Heart left ventricle (tissue), 16 donors: Measurements from ENCODE around the gene ZNF474. TPM values are rescaled to one million over a fixed set of nuclear protein-coding genes. Genes with fewer than 3 reads are reported as not detected.

Source experiments
- ATAC-seq, 4 donors: fragments of 200-7000 bp; cut with Tn5 transposase; one replicate each; pipeline ENCODE4 v1.9.1; 2020 to 2022; ENCODE audit warnings: moderate library complexity in 4 of 4, mild to moderate bottlenecking in 3 of 4, moderate number of reproducible peaks in 1 of 4
- DNase-seq, 5 donors: peaks; one replicate each; pipeline ENCODE4 v3.0.0-alpha.2; 2020
- H3K27ac ChIP-seq, 12 donors: fragments of 200-600 bp; sonication (generic) in 4 of 12; one replicate each; pipeline versions ENCODE4 v1.5.0 to v1.8.0; 2016 to 2022; ENCODE audit warnings: mild to moderate bottlenecking in 2 of 12
- H3K27me3 ChIP-seq, 9 donors: fragments of 200-600 bp; sonication (generic) in 2 of 9; one replicate each; pipeline versions ENCODE4 v1.5.1 to v1.8.0; 2016 to 2022; ENCODE audit warnings: mild to moderate bottlenecking in 3 of 9
- H3K36me3 ChIP-seq, 9 donors: fragments of 200-600 bp; sonication (generic) in 2 of 9; one replicate each; pipeline versions ENCODE4 v1.5.0 to v1.8.0; 2018 to 2022; ENCODE audit warnings: mild to moderate bottlenecking in 2 of 9
- H3K4me1 ChIP-seq, 12 donors: fragments of 200-600 bp; sonication (generic) in 4 of 12; one replicate each; pipeline versions ENCODE4 v1.5.0 to v1.8.0; 2016 to 2022; ENCODE audit warnings: mild to moderate bottlenecking in 3 of 12
- H3K4me3 ChIP-seq, 12 donors: fragments of 200-600 bp; sonication (generic) in 4 of 12; one replicate each; pipeline versions ENCODE4 v1.5.0 to v1.8.0; 2017 to 2022; ENCODE audit warnings: mild to moderate bottlenecking in 9 of 12, moderate library complexity in 4 of 12
- H3K9me3 ChIP-seq, 12 donors: fragments of 200-600 bp; sonication (generic) in 4 of 12; one replicate each; pipeline versions ENCODE4 v1.5.0 to v1.8.0; 2016 to 2022; ENCODE audit warnings: mild to moderate bottlenecking in 1 of 12
- POLR2A ChIP-seq, 2 donors: fragments of 450-650 bp; IDR thresholded peaks; one replicate each; pipeline ENCODE4 v1.6.1; 2017; ENCODE audit warnings: antibody characterized with exemption in 2 of 2, mild to moderate bottlenecking in 2 of 2, moderate library complexity in 2 of 2
- WGBS, 4 donors: extraction: QIAGEN DNeasy Blood & Tissue Kit in 2 of 4; methylation state at CpG; one replicate each; pipeline versions ENCODE4 v1.1.5 to v1.1.7; 2013 to 2018; 5-methylcytosine and 5-hydroxymethylcytosine counted together
- intact Hi-C, 10 donors: fragments of 100-400 bp; cut with DNase I; formaldehyde crosslinking; loops; one replicate each; pipeline versions ENCODE4 v1.11.1 to v1.14.2; 2022
- long read RNA-seq, 3 donors: library from polyadenylated mRNA; unstranded; transcript quantifications; one replicate each; pipeline ENCODE4 v2.0.0, GENCODE V29; 2020 to 2021
- polyA plus RNA-seq, 2 donors: library from polyadenylated mRNA; stranded (reverse); fragments of 200-250 nt; gene quantifications; one replicate each; pipeline ENCODE4 v1.2.3, GENCODE V29; 2013
- total RNA-seq, 9 donors: library from RNA; depleted of rRNA in 2 of 9; stranded (reverse); fragments of >200 nt in 2 of 9; fragmentation: NEBNext Ultra II Directional in 3 of 9; extraction: Animal tissue kit (Norgen Biotek cat#: 25700) in 3 of 9; gene quantifications; one replicate each; pipeline versions ENCODE4 v1.1.0 to v1.2.4, GENCODE V29; 2016 to 2023
- TF ChIP-seq, protein P1 (sequence below), 12 donors: fragments of 200-600 bp; sonication (generic) in 4 of 12; IDR thresholded peaks; one replicate each; pipeline versions ENCODE4 v1.5.0 to v1.8.0; 2018 to 2022; ENCODE audit warnings: antibody characterized with exemption in 12 of 12, mild to moderate bottlenecking in 5 of 12
- donor health status: ischemic (EF 13 %, LVEDD 7.1; RV severe dilation, severe dysfunction).
- donor health status: healthy with polysubstance abuse.
- donor health status: DM: no; HTN: yes; CAD: no.
- donor health status: DM: no; HTN: no; CAD: no.
- donor health status: ischemic (EF 25% LVEDD 6.9; RV normal size, moderate dysfunction).
- donor health status: ischemic (EF 25% LVEDD 5.7; RV mildly dilated, moderate dysfunction).
- donor health status: healthy.
- donor health status: DM: yes; HTN: yes; CAD: no.
- donor health status: ischemic (EF 35%, LVEDD 5.7; RV mildly dilated, moderate dysfunction).
- donor health status: nonischemic (EF 11% LVEDD 7.7; RV severe dilation, severe dysfunction).
- donor health status: DM: yes; HTN: yes; CAD: no.
- donor health status: PGD.
- donor health status: ischemic (EF 29% LVEDD 5.4; RV normal size, mild dysfunction).
- donor health status: nonischemic (EF 23%, LVEDD 6.1; RV moderate dilation, normal function).

The ZNF474 gene
- total RNA-seq = under 1 TPM in 4 of 9 donors, not detected in 5; 0.14 to 0.25 (median 0.20) TPM
- polyA plus RNA-seq = under 1 TPM in 1 of 2 donors, not detected in 1; 0.03 TPM
- long read RNA-seq, donor 1 = 0 reads
- long read RNA-seq, donor 2 = 0 reads
- long read RNA-seq, donor 3 = 0 reads

DNA sequence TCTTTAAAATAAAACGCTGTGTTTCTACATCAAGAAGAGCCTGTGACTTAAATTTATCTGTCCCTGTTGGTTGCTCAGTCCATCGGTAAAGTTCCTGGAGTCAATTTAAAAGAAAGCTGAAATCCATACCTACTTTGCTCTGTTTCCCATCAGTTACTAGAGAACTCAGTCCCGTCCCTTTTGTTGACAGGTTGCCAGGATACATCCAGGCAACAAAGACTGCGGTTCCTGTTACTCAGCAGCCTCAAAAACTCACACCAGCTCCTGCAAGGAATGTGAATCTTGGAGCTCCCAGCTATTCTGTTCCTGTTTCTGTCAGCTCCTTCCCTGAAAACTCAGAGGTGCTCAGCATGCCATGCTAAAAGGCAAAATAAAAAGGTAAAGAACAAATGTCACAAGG is at the start of gene ZNF474:
ZNF474 (plus strand) TSS at position 241 of the 400 bp plus-strand sequence. CDS start 22,445 bp downstream, outside the sequence.
- H3K36me3 ChIP-seq = no peaks in the 10 kb centered on the region
- WGBS, 4 donors = 13 to 18% (median 17%) methylated on average over 4 of the region's 4 CpGs
- peak in 4 of 5 donors; percentile 27 to 49 (median 38) for DNase-seq
- peaks cover 0 to 13% (median 0%) of the 10 kb centered on the region in 12 donors for H3K4me1 ChIP-seq
- no peak within 1 kb of the TSS for H3K27ac ChIP-seq
- H3K9me3 ChIP-seq = no peaks in the 10 kb centered on the region
- TF ChIP-seq, protein P1, sequence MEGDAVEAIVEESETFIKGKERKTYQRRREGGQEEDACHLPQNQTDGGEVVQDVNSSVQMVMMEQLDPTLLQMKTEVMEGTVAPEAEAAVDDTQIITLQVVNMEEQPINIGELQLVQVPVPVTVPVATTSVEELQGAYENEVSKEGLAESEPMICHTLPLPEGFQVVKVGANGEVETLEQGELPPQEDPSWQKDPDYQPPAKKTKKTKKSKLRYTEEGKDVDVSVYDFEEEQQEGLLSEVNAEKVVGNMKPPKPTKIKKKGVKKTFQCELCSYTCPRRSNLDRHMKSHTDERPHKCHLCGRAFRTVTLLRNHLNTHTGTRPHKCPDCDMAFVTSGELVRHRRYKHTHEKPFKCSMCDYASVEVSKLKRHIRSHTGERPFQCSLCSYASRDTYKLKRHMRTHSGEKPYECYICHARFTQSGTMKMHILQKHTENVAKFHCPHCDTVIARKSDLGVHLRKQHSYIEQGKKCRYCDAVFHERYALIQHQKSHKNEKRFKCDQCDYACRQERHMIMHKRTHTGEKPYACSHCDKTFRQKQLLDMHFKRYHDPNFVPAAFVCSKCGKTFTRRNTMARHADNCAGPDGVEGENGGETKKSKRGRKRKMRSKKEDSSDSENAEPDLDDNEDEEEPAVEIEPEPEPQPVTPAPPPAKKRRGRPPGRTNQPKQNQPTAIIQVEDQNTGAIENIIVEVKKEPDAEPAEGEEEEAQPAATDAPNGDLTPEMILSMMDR (IDR thresholded peaks at IDR 0.05) = no peak
- no peak for TF ChIP-seq POLR2A (IDR thresholded peaks at IDR 0.05)
- no peaks in the 10 kb centered on the region for H3K27me3 ChIP-seq
- peak; percentile 55 to 75 (median 66) for ATAC-seq
- no peak within 1 kb of the TSS for H3K4me3 ChIP-seq
- intact Hi-C loops = no loop called here

DNA sequence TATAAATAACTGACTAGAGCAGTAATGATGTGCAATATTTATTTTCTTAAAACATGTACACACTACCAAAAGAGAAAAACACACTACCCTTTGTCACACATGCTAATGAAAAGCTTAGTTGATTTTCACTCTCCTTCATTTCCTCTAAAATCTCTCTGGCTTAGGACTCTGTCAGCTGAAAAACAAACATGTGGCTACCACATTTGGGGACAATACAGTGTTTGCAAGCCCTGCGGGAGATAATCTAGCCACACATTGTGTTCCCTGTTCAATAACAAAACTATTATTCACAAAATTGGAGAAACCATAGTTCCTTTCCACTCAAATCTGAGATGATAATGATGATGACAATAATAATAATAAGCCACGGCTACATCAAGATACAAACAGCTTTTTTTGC is 47.8 kb upstream of the ZNF474 start:
- no peak for ATAC-seq

DNA sequence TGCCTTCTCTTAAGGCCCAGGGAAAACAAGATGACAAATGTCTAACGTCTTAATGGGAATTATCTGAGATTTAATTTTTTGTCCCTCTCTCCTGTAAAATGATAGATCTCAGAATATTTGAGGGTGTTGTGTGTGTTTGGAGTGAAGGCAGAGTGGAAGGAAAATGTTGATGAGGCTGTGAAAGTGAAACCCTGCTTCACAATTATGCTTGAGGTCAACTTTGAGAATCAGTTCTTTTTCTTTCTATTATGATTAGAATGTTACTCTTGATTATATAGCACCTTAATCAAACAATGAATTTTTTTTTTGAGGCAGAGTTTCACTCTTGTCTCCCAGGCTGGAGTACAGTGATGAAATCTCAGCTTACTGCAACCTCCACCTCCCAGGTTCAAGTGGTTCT is 45.8 kb upstream of the ZNF474 start:
- intact Hi-C loops = no loop called here
- 77 to 84% (median 82%) methylated on average over 1 of the region's 1 CpG for WGBS, 4 donors

More for the DNA sequence above, 47.8 kb upstream of the ZNF474 start:
- Histone ChIP-seq H3K4me3 (no peak overlapping the region), H3K9me3 (no peaks in the 10 kb centered on the region), H3K4me1 (peaks cover 0 to 23% (median 9%) of the 10 kb centered on the region in 12 donors), H3K27me3 (peaks cover 0 to 30% (median 0%) of the 10 kb centered on the region in 9 donors), H3K27ac (no peak overlapping the region), H3K36me3 (no peaks in the 10 kb centered on the region)
- intact Hi-C loops = no loop called here
- TF ChIP-seq POLR2A (IDR thresholded peaks at IDR 0.05) = no peak
- TF ChIP-seq, protein P1 (IDR thresholded peaks at IDR 0.05) = no peak
- no peak for DNase-seq
- WGBS, 4 donors = 73 to 90% (median 74%) methylated on average over 2 of the region's 2 CpGs

DNA sequence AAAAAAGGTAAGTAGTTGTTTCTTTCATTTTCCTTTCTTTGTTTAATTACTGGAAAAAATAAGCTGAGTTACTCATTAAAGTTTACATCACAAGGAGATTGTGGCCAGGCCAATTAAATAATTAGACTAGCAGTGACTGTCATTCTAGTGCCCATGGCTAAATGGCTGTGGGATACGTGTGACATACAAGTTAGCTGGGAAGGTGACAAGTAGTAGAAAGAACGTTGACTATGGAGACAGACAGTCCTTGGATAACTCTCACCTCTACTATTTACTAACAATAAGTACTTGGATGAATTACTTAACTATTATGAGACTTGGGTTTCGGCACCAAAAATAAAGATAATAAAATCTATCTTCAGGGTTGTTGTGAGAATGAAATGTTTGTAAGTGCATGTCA is 44.3 kb upstream of the ZNF474 start:
- ATAC-seq = no peak
- Histone ChIP-seq H3K27ac (no peak overlapping the region), H3K9me3 (no peaks in the 10 kb centered on the region), H3K36me3 (no peaks in the 10 kb centered on the region), H3K27me3 (no peaks in the 10 kb centered on the region), H3K4me3 (no peak overlapping the region), H3K4me1 (peaks cover 0 to 16% (median 0%) of the 10 kb centered on the region in 12 donors)
- TF ChIP-seq, protein P1 (IDR thresholded peaks at IDR 0.05) = no peak
- TF ChIP-seq POLR2A (IDR thresholded peaks at IDR 0.05) = no peak
- intact Hi-C loops = no loop called here
- DNase-seq = no peak
- WGBS, 4 donors = 75 to 80% (median 78%) methylated on average over 3 of the region's 3 CpGs

More for the DNA sequence above, 45.8 kb upstream of the ZNF474 start:
- ATAC-seq (no peak), DNase-seq (no peak)
- Histone ChIP-seq H3K4me3 (no peak overlapping the region), H3K27ac (no peak overlapping the region), H3K9me3 (no peaks in the 10 kb centered on the region), H3K4me1 (peaks cover 0 to 5% (median 0%) of the 10 kb centered on the region in 12 donors), H3K27me3 (peaks cover 0 to 10% (median 0%) of the 10 kb centered on the region in 9 donors), H3K36me3 (no peaks in the 10 kb centered on the region)
- TF ChIP-seq, protein P1 (IDR thresholded peaks at IDR 0.05) = no peak
- no peak for TF ChIP-seq POLR2A (IDR thresholded peaks at IDR 0.05)
